ENCODE data around the gene MYO3A. TPM values are rescaled to one million over a fixed set of nuclear protein-coding genes. Genes with fewer than 3 reads are reported as not detected.

The MYO3A gene
- total and polyA plus RNA-seq, 2 of the 4 experiments (the other 2 are of a cell fraction): not detected

DNA sequence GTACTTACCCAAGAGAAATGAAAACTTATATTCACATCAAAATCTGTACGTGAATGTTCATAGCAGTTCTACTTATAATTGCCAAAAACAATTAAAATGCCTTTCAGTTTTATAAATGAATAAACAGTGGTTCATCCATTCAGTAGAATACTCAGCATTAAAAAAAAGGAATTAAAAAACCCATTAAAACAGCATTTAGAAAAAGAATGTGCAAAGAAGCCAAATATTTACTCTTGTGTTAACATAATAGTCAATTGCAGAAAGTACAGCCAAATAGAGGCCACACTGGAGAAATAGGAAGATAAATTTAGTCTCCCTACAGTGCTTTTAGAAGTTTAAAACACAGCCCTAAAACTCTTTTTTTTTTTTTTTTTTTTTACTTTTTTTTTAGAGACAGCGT lies 54.6 kb downstream of the MYO3A start:
- TF ChIP-seq FOS (IDR thresholded peaks at IDR 0.05; ENCODE audit: low read depth, low read length) (no peak), MAFK (IDR thresholded peaks at IDR 0.05; ENCODE audit: low read depth, low read length) (no peak), SMC3 (IDR thresholded peaks at IDR 0.05; ENCODE audit: low read depth, low read length) (no peak), MXI1 (IDR thresholded peaks at IDR 0.05; ENCODE audit: borderline replicate concordance, low read depth, low read length) (no peak), BHLHE40 (IDR thresholded peaks at IDR 0.05; ENCODE audit: low read depth, low read length) (no peak), RCOR1 (IDR thresholded peaks at IDR 0.05; ENCODE audit: insufficient replicate concordance, low read length) (no peak), RAD21 (IDR thresholded peaks at IDR 0.05; ENCODE audit: low read length) (no peak), CEBPB (IDR thresholded peaks at IDR 0.05; ENCODE audit: low read depth, low read length) (no peak), MAZ (IDR thresholded peaks at IDR 0.05; ENCODE audit: borderline replicate concordance, low read depth, low read length) (no peak), USF2 (IDR thresholded peaks at IDR 0.05; ENCODE audit: low read depth, low read length) (no peak), POLR2A (IDR thresholded peaks at IDR 0.05; ENCODE audit: low read depth, low read length) (no peak), CHD1 (IDR thresholded peaks at IDR 0.05; ENCODE audit: low read depth, low read length) (no peak), NFE2L2 (IDR thresholded peaks at IDR 0.05; ENCODE audit: low read depth, low read length) (no peak), ELK1 (IDR thresholded peaks at IDR 0.05; ENCODE audit: borderline replicate concordance, low read depth, low read length) (no peak), RFX5 (IDR thresholded peaks at IDR 0.05; ENCODE audit: low read depth, low read length) (no peak)
- TF ChIP-seq, protein P1, sequence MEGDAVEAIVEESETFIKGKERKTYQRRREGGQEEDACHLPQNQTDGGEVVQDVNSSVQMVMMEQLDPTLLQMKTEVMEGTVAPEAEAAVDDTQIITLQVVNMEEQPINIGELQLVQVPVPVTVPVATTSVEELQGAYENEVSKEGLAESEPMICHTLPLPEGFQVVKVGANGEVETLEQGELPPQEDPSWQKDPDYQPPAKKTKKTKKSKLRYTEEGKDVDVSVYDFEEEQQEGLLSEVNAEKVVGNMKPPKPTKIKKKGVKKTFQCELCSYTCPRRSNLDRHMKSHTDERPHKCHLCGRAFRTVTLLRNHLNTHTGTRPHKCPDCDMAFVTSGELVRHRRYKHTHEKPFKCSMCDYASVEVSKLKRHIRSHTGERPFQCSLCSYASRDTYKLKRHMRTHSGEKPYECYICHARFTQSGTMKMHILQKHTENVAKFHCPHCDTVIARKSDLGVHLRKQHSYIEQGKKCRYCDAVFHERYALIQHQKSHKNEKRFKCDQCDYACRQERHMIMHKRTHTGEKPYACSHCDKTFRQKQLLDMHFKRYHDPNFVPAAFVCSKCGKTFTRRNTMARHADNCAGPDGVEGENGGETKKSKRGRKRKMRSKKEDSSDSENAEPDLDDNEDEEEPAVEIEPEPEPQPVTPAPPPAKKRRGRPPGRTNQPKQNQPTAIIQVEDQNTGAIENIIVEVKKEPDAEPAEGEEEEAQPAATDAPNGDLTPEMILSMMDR (conservative IDR thresholded peaks at IDR 0.05; ENCODE audit: low read depth, low read length): no peak
- Histone ChIP-seq H3K18ac (ENCODE audit: low read depth, low read length) (no peak overlapping the region), H3K4me1 (ENCODE audit: control insufficient read depth, insufficient read depth, low read length) (no peaks in the 10 kb centered on the region), H4K20me1 (ENCODE audit: insufficient read depth, low read length) (no peaks in the 10 kb centered on the region), H4K91ac (ENCODE audit: insufficient read depth, low read depth, low read length) (no peak overlapping the region), H2AK5ac (ENCODE audit: low read depth, low read length) (no peak overlapping the region), H3K9me1 (ENCODE audit: insufficient read depth, low read length) (no peaks in the 10 kb centered on the region), H2AK9ac (replicated peaks; ENCODE audit: low read depth, low read length, poor library complexity) (no peak overlapping the region), H2BK20ac (ENCODE audit: low read depth, low read length) (no peak overlapping the region), H2BK120ac (ENCODE audit: low read depth, low read length) (no peak overlapping the region), H3K4me2 (ENCODE audit: low read depth, low read length) (no peak overlapping the region), H2BK15ac (ENCODE audit: low read depth, low read length) (no peak overlapping the region), H4K5ac (ENCODE audit: low read depth, low read length) (no peak overlapping the region), H3K9me3 (ENCODE audit: control insufficient read depth, insufficient read depth, low read length) (peaks cover 4% of the 10 kb centered on the region), H3K27me3 (ENCODE audit: control insufficient read depth, insufficient read depth, low read length) (no peaks in the 10 kb centered on the region), H3K56ac (ENCODE audit: extremely low read depth, insufficient read depth, low read length) (no peak overlapping the region), H3K9ac (ENCODE audit: low read depth, low read length) (no peak overlapping the region), H3K36me3 (ENCODE audit: control insufficient read depth, insufficient read depth, low read length) (no peaks in the 10 kb centered on the region), H3K79me1 (ENCODE audit: low read depth in 1 of 2, low read length in 2 of 2) (no peaks in the 10 kb centered on the region), H3K14ac (replicated peaks; ENCODE audit: low read depth, low read length) (no peak overlapping the region), H2AFZ (replicated peaks; ENCODE audit: low read length, poor library complexity) (no peak overlapping the region), H2BK5ac (ENCODE audit: low read depth, low read length, poor library complexity, severe bottlenecking) (no peak overlapping the region), H3K27ac (ENCODE audit: insufficient read depth, low read length) (no peak overlapping the region), H3K4ac (ENCODE audit: low read depth, low read length) (no peak overlapping the region), H3K4me3 (ENCODE audit: insufficient read depth, low read depth, low read length) (no peak overlapping the region), H3K23ac (ENCODE audit: low read depth, low read length) (no peak overlapping the region), H4K8ac (ENCODE audit: low read depth in 2 of 2, low read length in 2 of 2) (no peak overlapping the region)
- in situ Hi-C loops (cut with MboI; ENCODE audit: low sequenced_read_pairs): no loop called here
- ChIA-PET POLR2A (ENCODE audit: unreplicated experiment) (no interaction called here), CTCF (no interaction called here)
- dilution Hi-C loops (cut with HindIII; ENCODE audit: low sequenced_read_pairs, unreplicated experiment): no loop called here
- no TSS peak for BruUV-seq (replicated peaks)
- ATAC-seq (ENCODE audit: low read depth): no peak
- no peak for DNase-seq
- intact Hi-C loops (cut with micrococcal nuclease): no loop called here
- WGBS, 2 experiments (ENCODE audit: extremely low coverage in 2 of 2, insufficient read length in 1 of 2): no CpG with 5 or more reads among the region's 2 CpGs
